RPMI8226 (cell line): ENCODE measurements around the gene DFFA.
"Not testable (repeated sequence)": the region's sequence is repeated elsewhere in the genome, so short reads cannot be mapped to it uniquely, and the experiment has no call there.

Experiments used
- DNase-seq: peaks from one replicate; pipeline ENCODE4 v3.0.0-alpha.2; 2015

The DFFA gene

GRCh38 chr1:10425826-10426534 lies 46.3 kb downstream of the DFFA start:
- DNase-seq = not testable (repeated sequence)

- no peak for DNase-seq
Observed at GRCh38 chr1:10424651-10425050, 47.7 kb downstream of the DFFA start.

GRCh38 chr1:10424034-10424433 lies 48.3 kb downstream of the DFFA start:
- no peak for DNase-seq

GRCh38 chr1:10421637-10422036 lies 50.7 kb downstream of the DFFA start:
- DNase-seq = no peak

- DNase-seq = no peak
Observed at GRCh38 chr1:10419351-10419750, 53.0 kb downstream of the DFFA start.

GRCh38 chr1:10418741-10419140 lies 53.6 kb downstream of the DFFA start:
- DNase-seq = not testable (repeated sequence)

- DNase-seq = not testable (repeated sequence)
Observed at GRCh38 chr1:10415967-10416366, 56.4 kb downstream of the DFFA start.

- no peak for DNase-seq
Observed at GRCh38 chr1:10415211-10415930, 57.0 kb downstream of the DFFA start.

- no peak for DNase-seq
Observed at GRCh38 chr1:10407201-10407600, 65.1 kb downstream of the DFFA start.
